ENCODE results near the gene RIPOR2.

- TF ChIP-seq BCL11A (tag by site-specific recombination; IDR thresholded peaks at IDR 0.05; ENCODE audit: low read depth) (no peak), ZNF362 (tag by site-specific recombination; IDR thresholded peaks at IDR 0.05) (no peak), ZNF791 (tag by site-specific recombination; IDR thresholded peaks at IDR 0.05) (no peak), CTCF (tag by site-specific recombination; IDR thresholded peaks at IDR 0.05) (no peak), TCF7L2 (IDR thresholded peaks at IDR 0.05; ENCODE audit: borderline replicate concordance, low read depth, low read length) (no peak), ZNF121 (tag by site-specific recombination; IDR thresholded peaks at IDR 0.05) (no peak), ZNF561 (tag by site-specific recombination; IDR thresholded peaks at IDR 0.05; ENCODE audit: borderline replicate concordance) (no peak), WT1 (tag by site-specific recombination; IDR thresholded peaks at IDR 0.05) (no peak), REST (tag by site-specific recombination; IDR thresholded peaks at IDR 0.05) (no peak), BCL6B (tag by site-specific recombination; IDR thresholded peaks at IDR 0.05) (no peak), ZNF311 (tag by site-specific recombination; IDR thresholded peaks at IDR 0.05; ENCODE audit: borderline replicate concordance) (no peak), ZFP3 (tag by site-specific recombination; IDR thresholded peaks at IDR 0.05; ENCODE audit: low read depth) (no peak), ZNF398 (tag by site-specific recombination; IDR thresholded peaks at IDR 0.05) (no peak), ZNF211 (tag by site-specific recombination; IDR thresholded peaks at IDR 0.05; ENCODE audit: low read depth) (no peak)
Observed at GRCh38 chr6:24881376-24881775, 54.4 kb downstream of the RIPOR2 start.

Measured in HEK293 (cell line).